GM19099 (cell line): ENCODE results near the gene DTNBP1.

Source experiments
- POLR2A ChIP-seq: IDR thresholded peaks from 3 replicates; pipeline ENCODE4 v1.6.1; 2011; ENCODE audit warnings: low read depth; ENCODE audit not compliant: insufficient read length; ENCODE audit errors: extremely low read depth

Gene DTNBP1

GRCh38 chr6:15550546-15551123 is 112.2 kb downstream of the DTNBP1 start:
- no peak for TF ChIP-seq POLR2A

DNA sequence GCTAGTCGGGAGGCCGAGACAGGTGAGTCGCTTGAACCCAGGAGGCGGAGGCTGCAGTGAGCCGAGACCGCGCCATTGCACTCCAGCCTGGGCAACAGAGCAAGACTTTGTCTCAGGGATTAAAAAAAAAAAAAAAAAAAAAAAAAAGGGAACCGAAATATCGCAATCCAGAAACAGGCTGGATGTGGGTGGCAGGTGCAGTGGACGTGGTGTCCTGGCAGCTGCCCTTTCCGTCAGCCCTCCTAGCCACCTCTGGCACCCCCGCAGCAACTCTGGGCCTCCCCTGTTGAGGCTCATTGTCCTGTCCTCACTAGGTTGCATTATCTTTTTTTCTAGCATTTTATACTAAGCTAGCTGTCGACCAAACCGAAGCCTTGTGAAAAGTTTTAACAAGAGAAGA is 113.5 kb downstream of the DTNBP1 start:
- no peak for TF ChIP-seq POLR2A

DNA sequence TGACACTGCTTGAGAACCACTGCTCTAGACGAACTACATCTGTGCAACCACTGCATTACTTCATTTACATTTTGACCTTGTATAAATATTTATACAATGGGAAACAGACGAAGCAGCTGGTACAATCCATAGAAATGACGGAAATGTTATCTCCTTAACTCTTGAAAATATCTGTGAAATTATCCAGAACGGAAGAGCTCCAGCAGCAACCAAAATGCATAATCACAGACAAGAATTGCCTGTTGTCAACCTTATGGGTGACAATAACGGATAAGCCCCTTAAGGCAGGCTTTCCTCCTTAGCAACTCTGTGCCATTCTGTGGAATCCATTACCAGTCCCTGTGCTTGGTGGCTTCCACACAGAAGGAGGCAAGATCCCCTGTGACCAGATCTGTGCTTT is 115.4 kb downstream of the DTNBP1 start:
- TF ChIP-seq POLR2A = no peak

GRCh38 chr6:15546591-15546990 is 116.2 kb downstream of the DTNBP1 start:
- TF ChIP-seq POLR2A = no peak

DNA sequence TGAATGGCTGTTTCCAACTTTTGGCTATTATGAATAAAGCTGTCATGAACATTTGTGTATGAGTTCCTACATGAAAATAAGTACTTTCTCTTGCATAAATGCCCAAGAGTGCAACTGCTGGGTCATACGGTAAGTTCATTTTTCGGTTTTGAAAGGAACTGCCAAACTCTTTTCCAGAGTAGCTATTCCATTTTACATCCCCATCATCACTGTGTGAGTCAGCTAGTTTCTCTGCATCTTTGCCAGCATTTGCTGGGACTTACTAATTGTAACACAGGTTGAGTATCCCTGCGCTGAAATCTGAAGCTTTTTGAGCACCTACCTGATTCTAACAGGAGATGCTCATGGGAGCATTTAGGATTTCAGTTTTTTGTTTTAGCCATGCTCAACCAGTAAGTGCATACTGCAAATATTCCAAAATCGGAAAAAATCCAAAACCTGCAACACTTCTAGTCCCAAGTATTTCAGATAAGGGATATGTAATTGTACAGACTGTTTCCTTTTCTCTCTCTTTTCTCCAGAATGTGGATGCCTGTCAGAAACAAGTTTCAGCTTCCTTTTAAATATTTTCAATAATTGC is 118.4 kb downstream of the DTNBP1 start:
- no peak for TF ChIP-seq POLR2A

GRCh38 chr6:15539722-15540270 is 123.0 kb downstream of the DTNBP1 start:
- no peak for TF ChIP-seq POLR2A

- no peak for TF ChIP-seq POLR2A
Observed at GRCh38 chr6:15538766-15539495, 123.9 kb downstream of the DTNBP1 start.

- TF ChIP-seq POLR2A = no peak
Observed at GRCh38 chr6:15538106-15538505, 124.7 kb downstream of the DTNBP1 start.

DNA sequence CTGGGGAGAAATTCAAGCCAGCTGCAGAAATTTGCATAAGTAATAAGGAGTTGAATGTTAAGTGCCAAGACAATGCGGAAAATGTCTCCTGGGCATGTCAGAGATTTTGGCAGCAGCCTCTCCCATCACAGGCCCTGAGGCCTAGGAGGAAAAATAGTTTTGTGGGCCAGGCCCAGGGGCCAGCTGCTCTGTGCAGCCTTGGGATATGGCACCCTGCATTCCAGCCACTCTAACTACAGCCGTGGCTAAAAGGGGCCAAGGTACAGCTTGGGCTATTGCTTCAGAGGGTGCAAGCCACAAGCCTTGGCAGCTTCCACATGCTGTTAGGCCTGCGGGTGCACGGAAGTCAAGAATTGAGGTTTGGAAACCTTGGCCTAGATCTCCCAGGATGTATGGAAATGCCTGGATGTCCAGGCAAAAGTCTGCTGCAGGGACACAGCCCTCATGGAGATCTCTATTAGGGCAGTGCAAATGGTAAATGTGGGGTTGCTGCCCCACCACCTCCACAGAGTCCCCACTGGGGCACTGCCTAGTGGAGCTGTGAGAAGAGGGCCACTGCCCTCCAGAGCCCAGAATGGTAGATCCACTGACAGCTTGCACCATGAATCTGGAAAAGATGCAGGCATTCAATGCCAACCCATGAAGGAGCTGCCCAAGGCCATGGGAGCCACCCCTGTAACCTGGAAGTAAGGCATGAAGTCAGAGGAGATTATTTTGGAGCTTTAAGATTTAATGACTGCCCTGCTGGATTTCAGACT is 126.5 kb downstream of the DTNBP1 start:
- no peak for TF ChIP-seq POLR2A

GRCh38 chr6:15535495-15536197 is 127.2 kb downstream of the DTNBP1 start:
- TF ChIP-seq POLR2A = no peak

DNA sequence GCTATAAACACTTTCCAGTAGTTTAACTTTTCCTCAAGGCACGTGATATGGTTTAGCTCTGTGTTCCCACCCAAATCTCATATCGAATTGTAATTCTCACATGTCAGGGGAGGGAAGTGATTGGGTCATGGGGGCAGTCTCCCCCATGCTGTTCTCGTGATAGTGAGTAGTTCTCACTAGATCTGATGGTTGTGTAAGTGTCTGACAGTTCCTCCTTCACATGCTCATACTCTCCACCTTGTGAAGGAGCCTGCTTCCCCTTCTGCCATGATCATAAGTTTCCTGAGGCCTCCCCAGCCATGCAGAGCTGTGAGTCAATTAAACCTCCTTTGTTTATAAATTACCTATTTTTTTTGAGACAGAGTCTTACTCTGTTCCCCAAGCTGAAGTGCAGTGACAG is 127.9 kb downstream of the DTNBP1 start:
- no peak for TF ChIP-seq POLR2A

GRCh38 chr6:15533379-15534026 is 129.3 kb downstream of the DTNBP1 start:
- no peak for TF ChIP-seq POLR2A

- TF ChIP-seq POLR2A = no peak
Observed at GRCh38 chr6:15531973-15532372, 130.9 kb downstream of the DTNBP1 start.

GRCh38 chr6:15530411-15530810 is 132.4 kb downstream of the DTNBP1 start:
- TF ChIP-seq POLR2A = no peak
